Activated naive CD8-positive, alpha-beta T cell treated with anti-CD3 and anti-CD28 coated beads, Interleukin-2, amount 10 ng/mL, durations not matched to agents 7 days and 5 days (primary cell): Measurements from ENCODE around the gene SLC25A51. TPM values are rescaled to one million over a fixed set of nuclear protein-coding genes. Genes with fewer than 3 reads are reported as not detected.

Source experiments
- ATAC-seq: fragments of 150-1000 bp; cut with Tn5 transposase; one replicate; pipeline ENCODE4 v1.10.0; 2021; ENCODE audit warnings: low read depth, moderate library complexity
- POLR2A ChIA-PET: fragments of 350-600 bp; sonication (Branson Sonifier 250); formaldehyde crosslinking; loops from one replicate; lab custom pipeline; 2021; ENCODE audit warnings: antibody characterized with exemption; lab: Charles Lee
- DNase-seq: peaks from one replicate; pipeline ENCODE4 v3.0.0; 2021
- H3K27ac Mint-ChIP-seq: one replicate; pipeline ENCODE4 v1.8.0; 2022; ENCODE audit warnings: mild to moderate bottlenecking, mixed read lengths
- H3K27me3 Mint-ChIP-seq: one replicate; pipeline ENCODE4 v1.8.0; 2022; ENCODE audit warnings: mild to moderate bottlenecking, moderate library complexity, mixed read lengths
- H3K36me3 Mint-ChIP-seq: one replicate; pipeline ENCODE4 v1.8.0; 2021; ENCODE audit warnings: mild to moderate bottlenecking, mixed read lengths
- H3K4me1 Mint-ChIP-seq: one replicate; pipeline ENCODE4 v1.8.0; 2021; ENCODE audit warnings: mixed read lengths
- H3K4me3 Mint-ChIP-seq: one replicate; pipeline ENCODE4 v1.8.0; 2022; ENCODE audit warnings: mild to moderate bottlenecking, moderate library complexity, mixed read lengths
- H3K9me3 Mint-ChIP-seq: one replicate; pipeline ENCODE4 v1.8.0; 2021; ENCODE audit warnings: mixed read lengths
- total RNA-seq, 2 experiments: library from RNA; stranded (reverse); gene quantifications; one replicate each; pipeline ENCODE4 v1.2.3, GENCODE V29; 2021

The SLC25A51 gene
- total RNA-seq, 2 experiments from 2014 or later = 30.8 to 33.9 TPM

GRCh38 chr9:37921168-37921510 lies 17.2 kb upstream of the SLC25A51 start:
- H3K9me3 Mint-ChIP-seq = no peaks in the 10 kb centered on the region
- POLR2A ChIA-PET = no interaction called here
- H3K36me3 Mint-ChIP-seq = no peaks in the 10 kb centered on the region
- no peak overlapping the region for H3K27ac Mint-ChIP-seq
- peaks cover under 1% of the 10 kb centered on the region for H3K4me1 Mint-ChIP-seq
- H3K4me3 Mint-ChIP-seq = no peak overlapping the region
- ATAC-seq = no peak
- H3K27me3 Mint-ChIP-seq = peaks cover 3% of the 10 kb centered on the region
- DNase-seq = peak; percentile 2

DNA sequence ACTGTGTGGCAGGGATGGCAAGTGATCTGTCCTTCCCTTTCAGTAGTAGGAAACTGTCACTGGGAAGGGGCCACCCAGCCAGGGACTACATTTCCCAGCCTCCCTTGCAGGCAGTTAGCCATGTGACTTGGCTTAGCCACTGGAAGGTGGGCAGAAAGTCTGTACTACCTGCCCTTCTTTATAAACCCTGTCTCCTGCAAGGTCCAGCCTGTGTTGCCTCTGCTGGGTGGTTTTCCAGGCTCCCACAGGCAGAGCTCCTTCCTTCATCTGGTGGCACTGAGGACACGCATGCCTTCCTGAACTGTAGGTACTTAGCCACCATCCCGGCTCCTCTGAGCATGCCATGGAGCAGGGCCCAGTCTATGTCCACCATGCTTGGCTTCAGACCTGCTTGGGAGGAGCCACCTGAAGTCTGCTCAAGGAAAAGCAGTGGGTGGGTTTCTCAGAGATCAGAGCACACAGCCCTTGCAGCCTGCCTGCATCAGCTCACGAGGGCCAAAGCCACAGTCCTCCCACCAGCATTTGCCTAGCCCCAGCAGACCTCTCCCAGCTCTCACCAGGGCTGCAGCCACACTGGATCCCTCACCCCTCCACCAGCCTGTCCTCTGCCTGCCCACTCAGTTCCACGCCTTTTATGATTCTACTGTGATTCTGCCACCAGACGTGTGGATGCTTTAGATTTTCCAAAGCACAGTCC lies 16.7 kb upstream of the SLC25A51 start:
- Mint-ChIP-seq H3K4me1 (no peaks in the 10 kb centered on the region), H3K4me3 (no peak overlapping the region), H3K9me3 (no peaks in the 10 kb centered on the region), H3K27ac (no peak overlapping the region), H3K36me3 (no peaks in the 10 kb centered on the region), H3K27me3 (peaks cover 3% of the 10 kb centered on the region)
- ATAC-seq (no peak), DNase-seq (peak; percentile 26)
- POLR2A ChIA-PET = no interaction called here

GRCh38 chr9:37919956-37920335 lies 16.0 kb upstream of the SLC25A51 start:
- no peaks in the 10 kb centered on the region for H3K9me3 Mint-ChIP-seq
- H3K36me3 Mint-ChIP-seq = no peaks in the 10 kb centered on the region
- no peak overlapping the region for H3K4me3 Mint-ChIP-seq
- DNase-seq (peak; percentile 2), ATAC-seq (no peak)
- no peak overlapping the region for H3K27ac Mint-ChIP-seq
- H3K4me1 Mint-ChIP-seq = no peaks in the 10 kb centered on the region
- H3K27me3 Mint-ChIP-seq = peaks cover 2% of the 10 kb centered on the region
- POLR2A ChIA-PET = no interaction called here

- no peaks in the 10 kb centered on the region for H3K27me3 Mint-ChIP-seq
- H3K4me1 Mint-ChIP-seq = no peaks in the 10 kb centered on the region
- no peak for ATAC-seq
- no peak for DNase-seq
- H3K4me3 Mint-ChIP-seq = no peak overlapping the region
- H3K27ac Mint-ChIP-seq = no peak overlapping the region
- no peaks in the 10 kb centered on the region for H3K9me3 Mint-ChIP-seq
- no peaks in the 10 kb centered on the region for H3K36me3 Mint-ChIP-seq
- POLR2A ChIA-PET = no interaction called here
Measured at GRCh38 chr9:37919246-37919955, 15.5 kb upstream of the SLC25A51 start.

DNA sequence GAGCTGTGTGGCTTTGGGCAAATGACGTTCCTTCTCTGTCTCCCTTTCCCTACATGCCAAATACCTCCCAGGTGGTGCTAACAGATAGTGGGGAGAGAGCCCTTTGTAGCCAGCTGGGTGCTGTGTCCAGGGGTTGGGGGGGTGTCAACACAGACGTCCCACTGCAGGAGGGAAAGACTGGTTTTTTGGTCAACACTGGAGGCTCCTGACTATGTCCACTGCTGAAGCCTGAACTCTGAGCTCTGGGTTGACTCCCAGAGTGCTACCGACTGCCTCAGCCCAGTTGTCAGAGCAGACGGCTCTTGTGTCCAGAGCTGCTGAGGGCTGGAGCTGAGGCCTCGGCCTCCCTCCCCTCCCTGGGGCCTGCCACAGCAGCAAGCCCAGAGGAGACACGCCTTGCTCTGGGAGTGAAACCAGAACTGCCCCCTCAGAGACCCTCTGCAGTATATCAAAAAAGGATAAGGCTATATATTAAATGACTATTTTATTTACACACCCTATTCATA lies 14.8 kb upstream of the SLC25A51 start:
- H3K36me3 Mint-ChIP-seq = no peaks in the 10 kb centered on the region
- POLR2A ChIA-PET = no interaction called here

DNA sequence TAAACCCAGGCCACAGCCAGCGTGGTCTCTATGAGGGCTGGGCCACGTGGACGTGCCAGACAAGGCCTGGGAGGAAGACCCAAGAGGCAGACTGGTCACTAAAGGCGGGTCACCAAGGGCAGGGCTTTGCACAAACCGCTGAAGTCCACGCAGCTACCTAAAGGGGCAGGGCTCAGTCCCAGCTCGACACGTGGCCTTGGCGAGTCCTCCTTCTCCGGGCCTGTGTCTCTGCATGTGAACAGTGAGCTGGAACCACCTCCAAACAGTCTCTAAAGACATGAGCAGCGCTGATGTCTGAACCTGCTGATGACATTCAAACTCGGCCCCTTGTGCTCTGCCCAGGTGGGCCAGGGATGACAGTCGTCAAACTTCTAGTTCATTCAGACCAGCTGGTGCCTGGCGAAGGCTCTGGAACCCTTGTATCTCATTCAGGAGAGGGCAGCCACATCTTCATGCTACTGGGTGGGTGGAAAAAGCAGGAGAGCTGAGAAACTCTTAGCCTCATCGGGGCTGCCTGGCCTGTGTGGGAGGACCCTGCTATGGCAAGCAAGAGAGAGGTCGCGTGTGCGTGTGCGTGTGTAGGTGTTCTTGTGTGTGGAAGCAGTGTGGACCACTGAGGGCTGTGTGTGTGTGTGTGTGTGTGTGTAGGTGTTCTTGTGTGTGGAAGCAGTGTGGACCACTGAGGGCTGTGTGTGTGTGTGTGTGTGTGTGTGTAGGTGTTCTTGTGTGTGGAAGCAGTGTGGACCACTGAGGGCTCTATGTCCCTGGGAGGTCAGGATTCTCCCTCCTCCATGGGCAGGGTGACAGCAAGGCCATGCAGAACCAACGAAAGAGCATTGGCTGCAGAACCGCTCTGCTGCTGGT lies 14.1 kb upstream of the SLC25A51 start:
- ATAC-seq = no peak

More for the DNA sequence above, 14.8 kb upstream of the SLC25A51 start:
- H3K4me1 Mint-ChIP-seq = no peaks in the 10 kb centered on the region
- H3K9me3 Mint-ChIP-seq = no peaks in the 10 kb centered on the region
- no peak overlapping the region for H3K4me3 Mint-ChIP-seq
- no peak for ATAC-seq
- DNase-seq = no peak
- no peak overlapping the region for H3K27ac Mint-ChIP-seq
- no peaks in the 10 kb centered on the region for H3K27me3 Mint-ChIP-seq

GRCh38 chr9:37917313-37917731 lies 13.4 kb upstream of the SLC25A51 start:
- H3K36me3 Mint-ChIP-seq = no peaks in the 10 kb centered on the region
- DNase-seq = no peak
- H3K27ac Mint-ChIP-seq = no peak overlapping the region

More for the DNA sequence above, 14.1 kb upstream of the SLC25A51 start:
- Mint-ChIP-seq H3K4me3 (no peak overlapping the region), H3K27ac (no peak overlapping the region), H3K4me1 (no peaks in the 10 kb centered on the region), H3K9me3 (no peaks in the 10 kb centered on the region), H3K27me3 (no peaks in the 10 kb centered on the region), H3K36me3 (no peaks in the 10 kb centered on the region)
- DNase-seq = no peak
- POLR2A ChIA-PET = no interaction called here

DNA sequence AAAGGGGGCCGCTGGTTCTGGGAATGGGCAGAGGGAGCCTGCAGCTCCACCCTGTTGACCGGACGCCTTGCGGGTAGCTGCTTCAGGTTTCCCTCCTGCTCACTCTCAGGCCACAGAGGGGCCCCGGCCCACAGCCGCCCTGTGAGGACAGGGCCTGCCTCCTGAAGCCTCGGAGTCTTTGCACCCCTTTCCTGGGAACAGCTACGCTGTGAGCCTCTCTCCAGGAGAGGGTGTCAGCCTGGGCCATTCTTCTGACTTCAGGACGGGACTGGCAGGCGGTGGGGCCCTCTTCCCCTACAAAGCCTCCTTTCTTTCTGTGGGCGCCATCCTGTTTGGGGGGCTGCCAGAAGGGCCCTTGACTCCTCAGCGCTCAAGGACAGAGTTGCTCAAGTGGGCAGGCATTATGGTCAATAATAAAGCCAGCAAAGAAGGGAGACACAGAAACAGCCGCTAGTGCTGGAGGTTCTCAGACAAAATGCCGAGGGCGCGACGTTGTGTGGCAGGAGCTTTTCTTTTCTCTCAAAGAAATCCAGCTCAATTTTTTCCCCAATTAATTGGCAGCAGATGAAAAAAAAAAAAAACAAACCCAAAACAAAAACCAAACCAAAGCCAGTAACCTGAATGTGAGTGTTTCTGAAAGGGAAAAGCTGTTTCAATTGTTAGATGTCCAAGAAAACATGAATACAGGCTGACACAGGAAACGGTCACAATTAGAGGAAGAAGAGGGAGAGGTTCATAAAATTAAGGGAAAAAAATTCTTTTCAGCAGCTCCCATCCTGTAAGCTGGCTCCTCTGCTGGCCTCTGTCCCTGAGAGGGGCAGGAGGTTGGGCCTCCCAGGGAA lies 12.8 kb upstream of the SLC25A51 start:
- Mint-ChIP-seq H3K4me1 (no peaks in the 10 kb centered on the region), H3K36me3 (no peaks in the 10 kb centered on the region), H3K27me3 (no peaks in the 10 kb centered on the region), H3K4me3 (no peak overlapping the region), H3K9me3 (no peaks in the 10 kb centered on the region), H3K27ac (no peak overlapping the region)
- no peak for ATAC-seq
- no peak for DNase-seq
- POLR2A ChIA-PET = no interaction called here

More at GRCh38 chr9:37917313-37917731, 13.4 kb upstream of the SLC25A51 start:
- Mint-ChIP-seq H3K4me1 (no peaks in the 10 kb centered on the region), H3K4me3 (no peak overlapping the region), H3K27me3 (no peaks in the 10 kb centered on the region), H3K9me3 (no peaks in the 10 kb centered on the region)
- POLR2A ChIA-PET = no interaction called here
- no peak for ATAC-seq

DNA sequence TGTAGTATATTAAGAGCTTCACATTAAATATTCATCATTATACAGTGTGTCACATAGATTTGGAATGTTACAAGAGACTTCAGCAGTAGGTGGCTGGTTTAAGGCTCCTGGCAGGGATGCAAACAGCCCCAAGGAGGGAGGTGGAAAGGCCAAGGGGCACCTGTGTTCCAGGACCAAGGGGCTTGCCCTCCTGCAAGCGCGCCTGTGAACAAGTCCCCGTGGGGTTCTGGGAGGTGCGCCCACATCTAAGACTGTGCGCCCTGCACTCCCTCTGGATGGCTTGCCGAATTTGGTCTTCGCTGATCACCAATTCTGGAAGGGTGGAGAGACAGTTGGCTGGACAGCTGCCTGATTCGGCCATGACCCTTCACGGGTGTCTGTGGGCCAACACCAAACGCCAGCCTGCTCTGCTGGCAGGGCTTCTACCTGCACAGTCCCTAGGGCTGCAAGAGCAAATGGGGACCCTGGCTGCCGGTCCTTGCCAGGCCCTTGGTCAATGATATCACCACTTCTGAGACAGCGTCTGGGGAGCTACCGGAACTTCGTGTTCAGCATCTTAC lies 12.1 kb upstream of the SLC25A51 start:
- Mint-ChIP-seq H3K27ac (no peak overlapping the region), H3K27me3 (no peaks in the 10 kb centered on the region), H3K36me3 (no peaks in the 10 kb centered on the region), H3K4me3 (no peak overlapping the region), H3K4me1 (no peaks in the 10 kb centered on the region), H3K9me3 (no peaks in the 10 kb centered on the region)
- no peak for ATAC-seq
- POLR2A ChIA-PET = no interaction called here
- DNase-seq = no peak

DNA sequence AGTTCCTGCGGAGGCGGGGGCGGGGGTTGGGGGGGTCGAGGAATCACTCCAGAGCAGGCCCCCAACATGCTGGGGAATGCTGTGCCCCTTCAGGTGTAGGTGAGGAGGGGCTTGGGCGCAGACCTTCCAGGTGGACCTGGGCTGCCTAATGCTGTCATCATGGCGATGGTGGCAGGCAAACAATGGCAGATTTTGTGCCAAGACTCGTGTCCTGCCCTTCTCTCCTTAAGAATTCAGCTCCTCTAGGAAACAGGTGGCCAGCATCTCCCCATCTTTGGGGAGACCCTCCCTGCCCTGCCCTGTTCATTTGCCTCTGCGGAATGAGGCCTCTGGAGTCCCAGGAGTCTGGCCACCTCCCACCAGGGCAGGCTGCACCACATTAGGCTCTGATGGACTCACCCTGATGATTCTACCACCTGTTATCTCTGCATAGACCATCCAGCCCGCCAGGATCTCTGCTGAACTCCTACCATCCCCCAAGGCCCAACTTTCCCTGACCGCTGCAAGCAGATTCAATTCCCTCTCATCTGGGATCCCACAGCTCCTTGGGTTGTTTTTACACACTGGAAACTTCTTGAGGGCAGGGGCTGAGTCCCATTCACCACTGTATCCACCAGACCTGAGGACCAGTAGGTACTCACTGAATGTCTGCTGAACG lies 10.9 kb upstream of the SLC25A51 start:
- POLR2A ChIA-PET = no interaction called here
- Mint-ChIP-seq H3K4me3 (no peak overlapping the region), H3K4me1 (no peaks in the 10 kb centered on the region), H3K9me3 (no peaks in the 10 kb centered on the region), H3K27me3 (no peaks in the 10 kb centered on the region), H3K27ac (no peak overlapping the region), H3K36me3 (no peaks in the 10 kb centered on the region)
- ATAC-seq (no peak), DNase-seq (no peak)

GRCh38 chr9:37914154-37914551 lies 10.2 kb upstream of the SLC25A51 start:
- H3K4me3 Mint-ChIP-seq = no peak overlapping the region
- POLR2A ChIA-PET = interaction anchor here (0.7 to 1.3 kb wide), 2 partner anchors 10 to 154 kb away, joined by 3 to 4 read pairs; no protein-coding TSS in a partner anchor
- no peaks in the 10 kb centered on the region for H3K9me3 Mint-ChIP-seq
- H3K4me1 Mint-ChIP-seq = no peaks in the 10 kb centered on the region
- no peaks in the 10 kb centered on the region for H3K27me3 Mint-ChIP-seq
- DNase-seq (no peak), ATAC-seq (no peak)
- no peaks in the 10 kb centered on the region for H3K36me3 Mint-ChIP-seq
- no peak overlapping the region for H3K27ac Mint-ChIP-seq
